ENCODE measurements around the gene TCFL5. TPM values are rescaled to one million over a fixed set of nuclear protein-coding genes. Genes with fewer than 3 reads are reported as not detected.

The TCFL5 gene
- total RNA-seq, 1 experiment from 2014 or later: 29.3 TPM

DNA sequence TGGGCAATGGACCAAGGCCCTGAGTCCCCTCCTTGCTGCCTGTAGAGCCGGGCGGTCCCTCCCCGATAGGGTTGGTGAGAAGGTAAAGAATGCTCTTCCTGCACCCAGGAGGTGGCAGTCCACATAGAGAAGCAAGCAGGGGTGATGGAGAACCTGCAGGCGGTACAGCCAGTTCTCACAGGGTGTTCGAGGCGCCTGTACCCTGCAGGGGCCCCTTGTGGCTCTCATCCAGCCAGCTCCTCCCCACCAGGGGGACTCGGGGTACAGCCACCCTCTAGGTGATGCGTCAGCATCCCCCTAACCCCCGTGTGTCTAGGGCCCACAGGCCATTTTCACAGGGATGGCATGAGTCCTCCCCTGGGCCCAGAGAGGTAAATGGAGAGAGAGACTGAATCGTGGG, 49.9 kb downstream of the TCFL5 start:
- ChIA-PET CTCF (interaction anchor here (0.6 to 0.7 kb wide), 3 partner anchors 19 to 163 kb away, joined by 3 read pairs; no protein-coding TSS in a partner anchor), POLR2A (ENCODE audit: unreplicated experiment) (no interaction called here)
- no TSS peak for BruUV-seq (replicated peaks)
- no peak overlapping the region for H3K4me2 ChIP-seq
- peaks cover 14% of the 10 kb centered on the region for H3K36me3 ChIP-seq (ENCODE audit: low read depth)
- no peak overlapping the region for H2AFZ ChIP-seq
- no peak for TF ChIP-seq CTCF (conservative IDR thresholded peaks at IDR 0.05)
- no peak for TF ChIP-seq EZH2 (IDR thresholded peaks at IDR 0.05; ENCODE audit: low read depth)
- no peak overlapping the region for H3K4me3 ChIP-seq
- H3K27ac ChIP-seq: no peak overlapping the region
- H3F3A ChIP-seq (ENCODE audit: insufficient read depth, low read depth): peaks cover 31% of the 10 kb centered on the region; the same call in 1 of the 2 replicates
- no peaks in the 10 kb centered on the region for H3K9me3 ChIP-seq (ENCODE audit: insufficient read depth, low read depth)
- H3K27me3 ChIP-seq (ENCODE audit: insufficient read depth, low read depth): peaks cover 12% of the 10 kb centered on the region
- peaks cover 42% of the 10 kb centered on the region for H4K20me1 ChIP-seq (ENCODE audit: insufficient read depth)
- H3K79me2 ChIP-seq (ENCODE audit: low read depth): peaks cover 15% of the 10 kb centered on the region
- intact Hi-C loops (cut with micrococcal nuclease; ENCODE audit: unreplicated experiment): no loop called here
- peaks cover 17% of the 10 kb centered on the region for H3K4me1 ChIP-seq (replicated peaks; ENCODE audit: insufficient read depth)
- H3K9me2 ChIP-seq (ENCODE audit: insufficient read depth): no peaks in the 10 kb centered on the region
- no peak for DNase-seq

GRCh38 chr20:62811320-62811719, 50.3 kb downstream of the TCFL5 start:
- Histone ChIP-seq H3F3A (ENCODE audit: insufficient read depth, low read depth) (peaks cover 35% of the 10 kb centered on the region; the same call in 1 of the 2 replicates), H3K9me2 (ENCODE audit: insufficient read depth) (no peaks in the 10 kb centered on the region), H3K9me3 (ENCODE audit: insufficient read depth, low read depth) (no peaks in the 10 kb centered on the region), H3K79me2 (ENCODE audit: low read depth) (peaks cover 19% of the 10 kb centered on the region), H3K27ac (no peak overlapping the region), H3K27me3 (ENCODE audit: insufficient read depth, low read depth) (peaks cover 9% of the 10 kb centered on the region), H3K4me1 (replicated peaks; ENCODE audit: insufficient read depth) (peaks cover 20% of the 10 kb centered on the region), H3K4me2 (no peak overlapping the region), H3K36me3 (ENCODE audit: low read depth) (peaks cover 14% of the 10 kb centered on the region), H3K4me3 (no peak overlapping the region), H2AFZ (no peak overlapping the region), H4K20me1 (ENCODE audit: insufficient read depth) (peaks cover 46% of the 10 kb centered on the region)
- no TSS peak for BruUV-seq (replicated peaks)
- TF ChIP-seq CTCF (conservative IDR thresholded peaks at IDR 0.05) (no peak), EZH2 (IDR thresholded peaks at IDR 0.05; ENCODE audit: low read depth) (no peak)
- no peak for DNase-seq
- POLR2A ChIA-PET (ENCODE audit: unreplicated experiment): no interaction called here
- intact Hi-C loops (cut with micrococcal nuclease; ENCODE audit: unreplicated experiment): no loop called here
- CTCF ChIA-PET: interaction anchor here (0.6 to 0.7 kb wide), 2 partner anchors 19 to 64 kb away, joined by 3 read pairs; no protein-coding TSS in a partner anchor

DNA sequence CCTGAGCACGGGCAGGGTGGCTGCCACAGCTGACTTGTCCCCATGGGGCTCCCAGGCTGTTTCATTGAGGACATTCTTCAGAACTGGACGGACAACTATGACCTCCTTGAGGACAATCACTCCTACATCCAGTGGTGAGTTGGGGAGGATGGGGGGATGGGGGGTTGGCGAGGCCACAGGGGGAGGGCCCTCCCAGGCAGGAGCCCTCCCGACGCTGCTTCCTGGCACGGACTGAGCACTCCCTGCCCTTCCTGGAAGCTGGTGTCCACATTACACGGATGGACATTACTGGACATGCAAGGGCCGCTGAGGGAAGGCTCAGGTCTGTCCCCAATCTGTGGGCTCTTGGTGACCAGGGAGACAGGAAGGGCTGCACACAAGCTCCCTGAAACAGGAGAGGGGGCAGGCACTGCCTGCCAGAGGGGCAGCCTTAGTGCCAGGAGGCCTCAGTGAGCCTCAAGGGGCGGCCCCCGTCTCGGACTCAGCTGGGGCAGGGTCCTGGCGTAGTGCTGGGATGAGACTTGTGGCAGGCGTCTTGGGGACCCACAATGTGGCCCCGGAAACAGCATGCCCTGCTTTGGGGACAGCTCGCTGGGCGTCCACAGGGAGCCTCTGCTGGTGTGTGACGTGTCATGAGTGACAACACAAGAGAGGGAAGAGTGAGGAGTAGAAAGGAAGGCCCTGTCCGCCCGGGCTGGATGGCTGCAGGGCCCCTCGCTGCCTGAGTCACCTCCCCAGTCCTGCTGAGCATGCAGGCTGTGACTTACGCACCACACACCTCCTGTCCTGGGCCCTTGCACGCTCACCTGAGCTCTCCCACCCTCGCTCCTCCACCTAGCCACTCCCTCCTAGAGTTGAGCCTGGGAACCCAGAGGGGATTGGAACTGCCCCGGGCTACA, 51.8 kb downstream of the TCFL5 start:
- CTCF ChIA-PET: no interaction called here
- POLR2A ChIA-PET (ENCODE audit: unreplicated experiment): no interaction called here
- no peak for TF ChIP-seq CTCF (conservative IDR thresholded peaks at IDR 0.05)
- TF ChIP-seq EZH2 (IDR thresholded peaks at IDR 0.05; ENCODE audit: low read depth): no peak

More for the DNA sequence above, 51.8 kb downstream of the TCFL5 start:
- H3K36me3 ChIP-seq (ENCODE audit: low read depth): peaks cover 14% of the 10 kb centered on the region
- H3K9me2 ChIP-seq (ENCODE audit: insufficient read depth): no peaks in the 10 kb centered on the region
- H3K4me2 ChIP-seq: no peak overlapping the region
- H3K27ac ChIP-seq: no peak overlapping the region
- DNase-seq: no peak
- H2AFZ ChIP-seq: no peak overlapping the region
- no peak overlapping the region for H3K4me3 ChIP-seq
- H3K9me3 ChIP-seq (ENCODE audit: insufficient read depth, low read depth): no peaks in the 10 kb centered on the region
- H3K27me3 ChIP-seq (ENCODE audit: insufficient read depth, low read depth): no peaks in the 10 kb centered on the region
- intact Hi-C loops (cut with micrococcal nuclease; ENCODE audit: unreplicated experiment): loop anchor here (5.0 kb wide), 1 partner anchor 187 kb away; no protein-coding TSS in a partner anchor
- peaks cover 31% of the 10 kb centered on the region; the same call in 1 of the 2 replicates for H3F3A ChIP-seq (ENCODE audit: insufficient read depth, low read depth)
- peaks cover 30% of the 10 kb centered on the region for H3K79me2 ChIP-seq (ENCODE audit: low read depth)
- peaks cover 14% of the 10 kb centered on the region for H3K4me1 ChIP-seq (replicated peaks; ENCODE audit: insufficient read depth)
- H4K20me1 ChIP-seq (ENCODE audit: insufficient read depth): peaks cover 54% of the 10 kb centered on the region
- BruUV-seq (replicated peaks): no TSS peak
